Glutamatergic neuron (in vitro differentiated cells): ENCODE data around the gene OR10C1. TPM values are rescaled to one million over a fixed set of nuclear protein-coding genes. Genes with fewer than 3 reads are reported as not detected.
"Not testable (repeated sequence)": the region's sequence is repeated elsewhere in the genome, so short reads cannot be mapped to it uniquely, and the experiment has no call there.

Experiments
- DNase-seq: peaks from one replicate; pipeline ENCODE4 v3.0.0; 2022
- H3K27ac Mint-ChIP-seq: one replicate; pipeline ENCODE4 v1.8.0; 2020; ENCODE audit warnings: mild to moderate bottlenecking, mixed read lengths, inconsistent platforms; ENCODE audit not compliant: unreplicated experiment
- H3K27me3 Mint-ChIP-seq: one replicate; pipeline ENCODE4 v1.8.0; 2020; ENCODE audit warnings: mild to moderate bottlenecking, moderate library complexity, mixed read lengths, inconsistent platforms; ENCODE audit not compliant: unreplicated experiment
- H3K36me3 Mint-ChIP-seq: one replicate; pipeline ENCODE4 v1.8.0; 2020; ENCODE audit warnings: mild to moderate bottlenecking, mixed read lengths, inconsistent platforms; ENCODE audit not compliant: unreplicated experiment
- H3K4me1 Mint-ChIP-seq: one replicate; pipeline ENCODE4 v1.8.0; 2020; ENCODE audit warnings: mild to moderate bottlenecking, low read depth, mixed read lengths, inconsistent platforms; ENCODE audit not compliant: unreplicated experiment
- H3K4me3 Mint-ChIP-seq: one replicate; pipeline ENCODE4 v1.8.0; 2020; ENCODE audit warnings: mild to moderate bottlenecking, mixed read lengths, inconsistent platforms; ENCODE audit not compliant: unreplicated experiment
- H3K9me3 Mint-ChIP-seq: one replicate; pipeline ENCODE4 v1.8.0; 2020; ENCODE audit warnings: mild to moderate bottlenecking, moderate library complexity, mixed read lengths, inconsistent platforms; ENCODE audit not compliant: unreplicated experiment
- total RNA-seq: library from RNA; stranded (reverse); fragmentation: NEBNext Ultra II Directional; extraction: Animal tissue kit (Norgen Biotek cat#: 25700); gene quantifications from one replicate; pipeline ENCODE4 v1.2.1, GENCODE V29; 2021; ENCODE audit not compliant: unreplicated experiment
- TF ChIP-seq, protein P1 (sequence below): fragments of 200-600 bp; sonication (generic); IDR thresholded peaks from one replicate; pipeline ENCODE4 v1.5.0; 2021; ENCODE audit not compliant: partially characterized antibody, unreplicated experiment

The OR10C1 gene
- total RNA-seq, 1 donor from 2014 or later = not detected

GRCh38 chr6:29419516-29419915, 19.6 kb upstream of the OR10C1 start:
- Mint-ChIP-seq H3K36me3 (no peaks in the 10 kb centered on the region), H3K4me3 (no peak overlapping the region), H3K9me3 (peaks cover 1% of the 10 kb centered on the region), H3K27ac (no peak overlapping the region), H3K4me1 (no peaks in the 10 kb centered on the region), H3K27me3 (no peaks in the 10 kb centered on the region)
- TF ChIP-seq, protein P1, sequence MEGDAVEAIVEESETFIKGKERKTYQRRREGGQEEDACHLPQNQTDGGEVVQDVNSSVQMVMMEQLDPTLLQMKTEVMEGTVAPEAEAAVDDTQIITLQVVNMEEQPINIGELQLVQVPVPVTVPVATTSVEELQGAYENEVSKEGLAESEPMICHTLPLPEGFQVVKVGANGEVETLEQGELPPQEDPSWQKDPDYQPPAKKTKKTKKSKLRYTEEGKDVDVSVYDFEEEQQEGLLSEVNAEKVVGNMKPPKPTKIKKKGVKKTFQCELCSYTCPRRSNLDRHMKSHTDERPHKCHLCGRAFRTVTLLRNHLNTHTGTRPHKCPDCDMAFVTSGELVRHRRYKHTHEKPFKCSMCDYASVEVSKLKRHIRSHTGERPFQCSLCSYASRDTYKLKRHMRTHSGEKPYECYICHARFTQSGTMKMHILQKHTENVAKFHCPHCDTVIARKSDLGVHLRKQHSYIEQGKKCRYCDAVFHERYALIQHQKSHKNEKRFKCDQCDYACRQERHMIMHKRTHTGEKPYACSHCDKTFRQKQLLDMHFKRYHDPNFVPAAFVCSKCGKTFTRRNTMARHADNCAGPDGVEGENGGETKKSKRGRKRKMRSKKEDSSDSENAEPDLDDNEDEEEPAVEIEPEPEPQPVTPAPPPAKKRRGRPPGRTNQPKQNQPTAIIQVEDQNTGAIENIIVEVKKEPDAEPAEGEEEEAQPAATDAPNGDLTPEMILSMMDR = no peak
- DNase-seq = no peak

GRCh38 chr6:29424168-29424567, 14.9 kb upstream of the OR10C1 start:
- DNase-seq = no peak
- H3K27ac Mint-ChIP-seq = no peak overlapping the region
- TF ChIP-seq, protein P1 = no peak

DNA sequence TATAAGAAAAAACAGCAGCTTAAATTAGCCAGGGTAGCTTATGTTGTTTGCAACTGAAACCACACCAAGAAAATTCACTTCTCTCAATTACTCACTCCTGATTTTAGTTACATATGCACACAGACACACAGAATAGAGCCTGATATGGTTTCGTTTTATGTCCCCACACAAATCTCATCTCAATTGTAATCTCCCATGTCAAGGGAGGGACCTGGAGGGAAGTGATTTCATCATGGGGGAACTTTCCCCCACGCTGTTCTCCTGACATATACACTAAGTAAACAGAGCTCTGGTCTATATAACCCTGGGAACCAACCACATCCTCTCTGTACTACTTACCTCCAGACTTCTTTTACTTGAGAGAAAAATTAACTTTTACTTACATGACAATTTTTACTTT, 14.5 kb upstream of the OR10C1 start:
- Mint-ChIP-seq H3K36me3 (no peaks in the 10 kb centered on the region), H3K9me3 (peaks cover 2% of the 10 kb centered on the region), H3K27ac (no peak overlapping the region), H3K4me3 (no peak overlapping the region), H3K27me3 (peaks cover 1% of the 10 kb centered on the region), H3K4me1 (no peaks in the 10 kb centered on the region)
- TF ChIP-seq, protein P1 = no peak
- no peak for DNase-seq

More at GRCh38 chr6:29424168-29424567, 14.9 kb upstream of the OR10C1 start:
- Mint-ChIP-seq H3K36me3 (no peaks in the 10 kb centered on the region), H3K27me3 (peaks cover 1% of the 10 kb centered on the region), H3K9me3 (peaks cover 2% of the 10 kb centered on the region), H3K4me3 (no peak overlapping the region), H3K4me1 (no peaks in the 10 kb centered on the region)

DNA sequence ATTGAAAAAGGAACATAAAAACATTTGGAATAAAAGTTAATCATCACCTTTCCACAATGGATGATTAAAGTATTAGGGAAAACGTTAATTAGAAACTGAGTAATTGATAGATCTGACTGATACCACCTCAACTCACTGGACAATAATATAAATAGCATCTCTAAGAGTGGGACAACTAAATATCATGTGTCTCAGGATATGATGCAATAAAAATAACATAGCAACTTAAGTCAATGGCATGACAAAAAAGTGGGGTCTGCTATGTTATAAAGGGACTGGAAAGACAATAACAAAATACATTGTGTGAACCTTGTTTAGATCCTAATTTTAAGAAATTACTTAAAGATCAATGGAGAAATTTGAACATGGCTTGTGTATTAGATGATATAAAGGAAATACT, 14.0 kb upstream of the OR10C1 start:
- peaks cover 2% of the 10 kb centered on the region for H3K9me3 Mint-ChIP-seq
- no peak for DNase-seq
- no peak overlapping the region for H3K27ac Mint-ChIP-seq

DNA sequence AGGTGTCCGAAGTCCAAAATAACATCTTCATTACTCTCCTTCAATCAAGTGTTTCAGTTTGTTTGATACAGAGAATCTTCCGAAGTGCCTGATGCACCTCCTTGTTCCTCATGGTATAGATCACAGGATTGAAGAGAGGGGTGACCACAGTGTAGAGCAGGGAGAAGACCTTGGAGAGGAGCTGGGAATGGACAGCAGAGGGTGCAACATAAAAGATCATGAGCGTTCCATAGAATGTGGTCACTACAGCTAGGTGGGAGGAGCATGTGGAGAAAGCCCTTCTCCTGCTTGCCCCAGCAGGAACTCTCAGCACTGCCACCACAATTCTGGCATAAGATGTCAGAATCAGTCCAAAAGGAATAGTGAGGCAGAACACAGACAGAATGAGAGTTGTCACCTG, 12.5 kb upstream of the OR10C1 start:
- peaks cover 2% of the 10 kb centered on the region for H3K9me3 Mint-ChIP-seq
- peaks cover 1% of the 10 kb centered on the region for H3K27me3 Mint-ChIP-seq
- H3K4me1 Mint-ChIP-seq = no peaks in the 10 kb centered on the region
- TF ChIP-seq, protein P1 = no peak
- no peaks in the 10 kb centered on the region for H3K36me3 Mint-ChIP-seq
- no peak overlapping the region for H3K27ac Mint-ChIP-seq
- no peak for DNase-seq
- H3K4me3 Mint-ChIP-seq = no peak overlapping the region

More for the DNA sequence above, 14.0 kb upstream of the OR10C1 start:
- no peaks in the 10 kb centered on the region for H3K36me3 Mint-ChIP-seq
- H3K4me1 Mint-ChIP-seq = no peaks in the 10 kb centered on the region
- H3K27me3 Mint-ChIP-seq = peaks cover 1% of the 10 kb centered on the region
- TF ChIP-seq, protein P1 = no peak
- no peak overlapping the region for H3K4me3 Mint-ChIP-seq

DNA sequence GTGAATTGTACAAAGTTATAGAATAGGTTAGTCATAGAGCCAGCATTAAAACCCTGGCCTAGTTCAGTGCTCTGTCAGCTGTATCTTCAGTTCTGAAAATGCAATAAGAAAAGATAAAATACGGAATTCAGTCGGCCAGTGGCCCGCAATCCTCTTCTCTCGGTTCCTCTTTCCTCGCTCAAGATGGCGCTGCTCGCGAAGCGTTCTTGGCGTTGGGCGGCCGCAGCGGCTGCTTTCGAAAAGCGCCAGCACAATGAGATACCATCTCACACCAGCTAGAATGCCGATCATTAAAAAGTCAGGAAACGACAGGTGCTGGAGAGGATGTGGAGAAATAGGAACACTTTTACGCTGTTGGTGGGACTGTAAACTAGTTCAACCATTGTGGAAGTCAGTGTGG, 2.4 kb upstream of the OR10C1 start:
- not testable (repeated sequence) for H3K36me3 Mint-ChIP-seq, H3K27ac Mint-ChIP-seq, H3K4me3 Mint-ChIP-seq, H3K9me3 Mint-ChIP-seq, DNase-seq, H3K4me1 Mint-ChIP-seq, H3K27me3 Mint-ChIP-seq
